HT1080 (cell line): ENCODE measurements around the gene TSPAN1. TPM values are rescaled to one million over a fixed set of nuclear protein-coding genes. Genes with fewer than 3 reads are reported as not detected.

Experiments
- DNase-seq: peaks from one replicate; pipeline ENCODE4 v3.0.0-alpha.2; 2015; ENCODE audit warnings: low read depth
- polyA plus RNA-seq, 2 experiments: library from polyadenylated mRNA; depleted of rRNA; stranded (reverse); fragments of >200 nt; gene quantifications; 2 replicates each; pipeline ENCODE4 v1.2.3, GENCODE V29; 2015
- total RNA-seq: library from RNA; depleted of rRNA; stranded (reverse); fragments of >200 nt; shearing (Covaris generic); gene quantifications from 2 replicates; pipeline ENCODE4 v1.2.3, GENCODE V29; 2014; rRNA removed

The TSPAN1 gene
- total RNA-seq = 0.77 and 2.4 TPM in 2 replicates
- 4.7 and 6.9 TPM in 2 replicates for polyA plus RNA-seq (2015; cell fraction: cytosol; rRNA removed)
- 6.6 and 7.3 TPM in 2 replicates for polyA plus RNA-seq (2015; cell fraction: nucleus; rRNA removed)

- DNase-seq = no peak
Observed at GRCh38 chr1:46174448-46175231, at the start of gene TSPAN1. Gene TSPAN1, plus strand, starts transcription at chr1:46175087. Its CDS starts 6,021 bp downstream, at chr1:46181108.

- DNase-seq = no peak
Observed at GRCh38 chr1:46128344-46128743, 46.5 kb upstream of the TSPAN1 start.

GRCh38 chr1:46130121-46130520, 44.8 kb upstream of the TSPAN1 start:
- no peak for DNase-seq

GRCh38 chr1:46130606-46131005, 44.3 kb upstream of the TSPAN1 start:
- no peak for DNase-seq

- no peak for DNase-seq
Observed at GRCh38 chr1:46131093-46131492, 43.8 kb upstream of the TSPAN1 start.

GRCh38 chr1:46131712-46132528, 43.0 kb upstream of the TSPAN1 start:
- DNase-seq = peak; percentile 37

- peak; percentile 99 for DNase-seq
Observed at GRCh38 chr1:46132529-46133180, 42.2 kb upstream of the TSPAN1 start, which contains the start of gene PIK3R3. Gene PIK3R3, minus strand, starts transcription at chr1:46132629. Its CDS starts 677 bp downstream, at chr1:46131952.

GRCh38 chr1:46133181-46133658, 41.7 kb upstream of the TSPAN1 start:
- DNase-seq = no peak

GRCh38 chr1:46133781-46134350, 41.0 kb upstream of the TSPAN1 start:
- DNase-seq = no peak

- peak; percentile 62 for DNase-seq
Observed at GRCh38 chr1:46134660-46135331, 40.1 kb upstream of the TSPAN1 start.

- DNase-seq = no peak
Observed at GRCh38 chr1:46136711-46137110, 38.2 kb upstream of the TSPAN1 start.

- no peak for DNase-seq
Observed at GRCh38 chr1:46137916-46138315, 37.0 kb upstream of the TSPAN1 start.

GRCh38 chr1:46148318-46148717, 26.6 kb upstream of the TSPAN1 start:
- DNase-seq = no peak

- DNase-seq = no peak
Observed at GRCh38 chr1:46150085-46150484, 24.8 kb upstream of the TSPAN1 start.

- DNase-seq = peak; percentile 37
Observed at GRCh38 chr1:46152016-46152415, 22.9 kb upstream of the TSPAN1 start.

- no peak for DNase-seq
Observed at GRCh38 chr1:46153228-46153627, 21.7 kb upstream of the TSPAN1 start.

- no peak for DNase-seq
Observed at GRCh38 chr1:46153732-46154131, 21.2 kb upstream of the TSPAN1 start.

- DNase-seq = no peak
Observed at GRCh38 chr1:46157916-46158311, 17.0 kb upstream of the TSPAN1 start.

- no peak for DNase-seq
Observed at GRCh38 chr1:46158312-46159281, 16.3 kb upstream of the TSPAN1 start.
